GM23338 (cell line): ENCODE measurements around the gene LMAN1L. TPM values are rescaled to one million over a fixed set of nuclear protein-coding genes. Genes with fewer than 3 reads are reported as not detected.

Experiments
- ATAC-seq: fragments of 200-7000 bp; cut with Tn5 transposase; 3 replicates; pipeline ENCODE4 v1.9.1; 2020
- DNase-seq: peaks from one replicate; pipeline ENCODE4 v3.0.0-alpha.2; 2015; ENCODE audit warnings: low spot score
- H2AFZ ChIP-seq: fragments of 200-600 bp; sonication (generic); 2 replicates; pipeline ENCODE4 v1.8.0; 2016; ENCODE audit warnings: antibody characterized with exemption, mild to moderate bottlenecking, moderate library complexity
- H3F3A ChIP-seq: fragments of 200-600 bp; sonication (generic); replicated peaks from 2 replicates; pipeline ENCODE4 v1.8.0; 2017; ENCODE audit warnings: antibody characterized with exemption, mixed run types, low read depth
- H3K27ac ChIP-seq: fragments of 200-600 bp; sonication (generic); 2 replicates; pipeline ENCODE4 v1.6.1; 2016; ENCODE audit warnings: low read depth
- H3K27me3 ChIP-seq: fragments of 200-600 bp; sonication (generic); 2 replicates; pipeline ENCODE4 v1.8.0; 2016; ENCODE audit warnings: mild to moderate bottlenecking, mixed run types, moderate library complexity; ENCODE audit not compliant: insufficient read depth
- H3K36me3 ChIP-seq: fragments of 200-600 bp; sonication (generic); 2 replicates; pipeline ENCODE4 v1.8.0; 2016; ENCODE audit warnings: mild to moderate bottlenecking; ENCODE audit not compliant: insufficient read depth
- H3K4me1 ChIP-seq: fragments of 200-600 bp; sonication (generic); 2 replicates; pipeline ENCODE4 v1.8.0; 2016; ENCODE audit warnings: mild to moderate bottlenecking, moderate library complexity; ENCODE audit not compliant: insufficient read depth
- H3K4me2 ChIP-seq: fragments of 200-600 bp; sonication (generic); 2 replicates; pipeline ENCODE4 v1.7.1; 2017; ENCODE audit warnings: mixed run types
- H3K4me3 ChIP-seq: fragments of 200-600 bp; sonication (generic); 2 replicates; pipeline ENCODE4 v1.6.1; 2016; ENCODE audit warnings: mixed run types
- H3K79me2 ChIP-seq: fragments of 200-600 bp; sonication (generic); replicated peaks from 2 replicates; pipeline ENCODE4 v1.8.0; 2017; ENCODE audit warnings: mild to moderate bottlenecking; ENCODE audit not compliant: insufficient read depth
- H3K9me2 ChIP-seq: fragments of 200-600 bp; sonication (generic); 2 replicates; pipeline ENCODE4 v1.8.0; 2017; ENCODE audit not compliant: insufficient read depth
- H4K20me1 ChIP-seq: fragments of 200-600 bp; sonication (generic); replicated peaks from 2 replicates; pipeline ENCODE4 v1.8.0; 2017; ENCODE audit warnings: mild to moderate bottlenecking; ENCODE audit not compliant: insufficient read depth
- H3K27ac Mint-ChIP-seq: 2 replicates; pipeline ENCODE4 v1.8.0; 2020; ENCODE audit warnings: inconsistent platforms, mild to moderate bottlenecking, moderate library complexity, mixed read lengths
- H3K27me3 Mint-ChIP-seq: 3 replicates; pipeline ENCODE4 v1.8.0; 2022; ENCODE audit warnings: low read depth, mild to moderate bottlenecking, moderate library complexity, mixed read lengths, inconsistent platforms; ENCODE audit not compliant: insufficient read depth, poor library complexity
- H3K36me3 Mint-ChIP-seq: 3 replicates; pipeline ENCODE4 v1.8.0; 2021; ENCODE audit warnings: low read depth, mild to moderate bottlenecking, inconsistent platforms, moderate library complexity, mixed read lengths
- H3K4me1 Mint-ChIP-seq: 3 replicates; pipeline ENCODE4 v1.8.0; 2020; ENCODE audit warnings: mild to moderate bottlenecking, inconsistent platforms, mixed read lengths
- H3K4me3 Mint-ChIP-seq: 3 replicates; pipeline ENCODE4 v1.8.0; 2021; ENCODE audit warnings: moderate library complexity, mild to moderate bottlenecking, inconsistent platforms, mixed read lengths
- H3K9me3 Mint-ChIP-seq: 3 replicates; pipeline ENCODE4 v1.8.0; 2020; ENCODE audit warnings: moderate library complexity, mild to moderate bottlenecking, inconsistent platforms, mixed read lengths
- CREB1 ChIP-seq: fragments of 250-450 bp; sonication (Bioruptor Pico); IDR thresholded peaks from 2 replicates; pipeline ENCODE4 v1.5.0; 2020; ENCODE audit warnings: low read depth, mild to moderate bottlenecking, moderate library complexity
- CTCF ChIP-seq, 2 experiments: fragments of 200-600 bp in 1 of 2; sonication (generic) in 1 of 2; conservative IDR thresholded peaks; 2 replicates each; pipeline versions ENCODE4 v1.5.1 to v1.6.1; 2016 to 2017; ENCODE audit warnings: antibody characterized with exemption in 2 of 2, low read depth in 2 of 2, mild to moderate bottlenecking in 2 of 2, moderate library complexity in 1 of 2
- ETS1 ChIP-seq: IDR thresholded peaks from 2 replicates; pipeline ENCODE4 v1.6.1; 2016; ENCODE audit warnings: antibody characterized with exemption
- EZH2 ChIP-seq: fragments of 200-600 bp; sonication (generic); IDR thresholded peaks from one replicate; pipeline ENCODE4 v1.8.0; 2017; ENCODE audit warnings: antibody characterized with exemption, mild to moderate bottlenecking, low read depth; ENCODE audit not compliant: unreplicated experiment
- EZH2phosphoT487 ChIP-seq: fragments of 200-600 bp; sonication (generic); IDR thresholded peaks from one replicate; pipeline ENCODE4 v1.8.1; 2018; ENCODE audit warnings: antibody characterized with exemption; ENCODE audit not compliant: unreplicated experiment
- JUNB ChIP-seq: IDR thresholded peaks from one replicate; pipeline ENCODE4 v1.6.1; 2016; ENCODE audit warnings: antibody characterized with exemption; ENCODE audit not compliant: unreplicated experiment
- NANOG ChIP-seq: IDR thresholded peaks from 2 replicates; pipeline ENCODE4 v1.6.1; 2016; ENCODE audit warnings: antibody characterized with exemption, borderline replicate concordance
- POLR2AphosphoS5 ChIP-seq: IDR thresholded peaks from 2 replicates; pipeline ENCODE4 v1.6.1; 2016; ENCODE audit warnings: antibody characterized with exemption, low read depth
- REST ChIP-seq: IDR thresholded peaks from one replicate; pipeline ENCODE4 v1.6.1; 2018; ENCODE audit warnings: antibody characterized with exemption; ENCODE audit not compliant: unreplicated experiment
- STAT1 ChIP-seq: IDR thresholded peaks from one replicate; pipeline ENCODE4 v1.6.1; 2016; ENCODE audit warnings: antibody characterized with exemption; ENCODE audit not compliant: unreplicated experiment
- ZNF114 ChIP-seq: fragments of 250-450 bp; sonication (Bioruptor Pico); IDR thresholded peaks from 2 replicates; pipeline ENCODE4 v1.5.0; 2020; ENCODE audit warnings: mild to moderate bottlenecking, moderate library complexity
- ZNF331 ChIP-seq: fragments of 250-450 bp; sonication (Bioruptor Pico); IDR thresholded peaks from 2 replicates; pipeline ENCODE4 v1.5.0; 2020; ENCODE audit warnings: low read depth, mild to moderate bottlenecking, moderate library complexity
- ZNF462 ChIP-seq: fragments of 250-450 bp; sonication (Bioruptor Pico); IDR thresholded peaks from 2 replicates; pipeline ENCODE4 v1.5.0; 2020; ENCODE audit warnings: mild to moderate bottlenecking, moderate library complexity
- polyA plus RNA-seq: library from polyadenylated mRNA; unstranded; fragments of >200 nt; fragmentation: Nextera tagmentation; extraction: Ambion mirVana; gene quantifications from 2 replicates; pipeline ENCODE4 v1.2.1, GENCODE V29; 2016
- total RNA-seq: library from RNA; depleted of rRNA; stranded (reverse); fragments of >200 nt; shearing (Covaris generic); gene quantifications from 2 replicates; pipeline ENCODE4 v1.2.3, GENCODE V29; 2014

Gene LMAN1L
- total and polyA plus RNA-seq, 2 experiments from 2014 or later: not detected

GRCh38 chr15:74794970-74795349, 17.7 kb upstream of the LMAN1L start:
- Histone ChIP-seq H4K20me1 (peaks cover 24% of the 10 kb centered on the region), H3K27me3 (no peaks in the 10 kb centered on the region), H3K27ac (no peak overlapping the region), H2AFZ (no peak overlapping the region), H3F3A (no peaks in the 10 kb centered on the region), H3K4me3 (no peak overlapping the region), H3K4me1 (no peaks in the 10 kb centered on the region; the same call in 1 of the 2 replicates), H3K79me2 (peaks cover 12% of the 10 kb centered on the region), H3K4me2 (no peak overlapping the region), H3K9me2 (no peaks in the 10 kb centered on the region), H3K36me3 (no peaks in the 10 kb centered on the region; the same call in 1 of the 2 replicates)
- TF ChIP-seq JUNB: no peak
- no peak for TF ChIP-seq ETS1
- no peak for TF ChIP-seq CTCF (conservative IDR thresholded peaks at IDR 0.05; ENCODE audit: low read depth in 2 of 2)
- TF ChIP-seq EZH2phosphoT487: no peak
- TF ChIP-seq ZNF114 (CRISPR knock-in tag): no peak
- no peak for TF ChIP-seq STAT1
- no peak for TF ChIP-seq CREB1
- no peak for TF ChIP-seq ZNF331 (CRISPR knock-in tag)
- TF ChIP-seq NANOG: no peak
- TF ChIP-seq POLR2AphosphoS5: no peak
- no peak for TF ChIP-seq REST
- no peak for TF ChIP-seq EZH2
- no peak for TF ChIP-seq ZNF462
- DNase-seq (no peak), ATAC-seq (no peak)
- peaks cover 12% of the 10 kb centered on the region for H3K27me3 Mint-ChIP-seq
- no peak overlapping the region for H3K4me3 Mint-ChIP-seq
- no peaks in the 10 kb centered on the region for H3K36me3 Mint-ChIP-seq
- H3K4me1 Mint-ChIP-seq: peaks cover 9% of the 10 kb centered on the region
- H3K9me3 Mint-ChIP-seq: no peaks in the 10 kb centered on the region
- no peak overlapping the region for H3K27ac Mint-ChIP-seq
